Mesothelial cell of epicardium (in vitro differentiated cells): Measurements from ENCODE around the gene SH2D5. TPM values are rescaled to one million over a fixed set of nuclear protein-coding genes. Genes with fewer than 3 reads are reported as not detected.
"Not testable (repeated sequence)": the region's sequence is repeated elsewhere in the genome, so short reads cannot be mapped to it uniquely, and the experiment has no call there.

Source experiments
- DNase-seq, 2 experiments: peaks; one replicate each; pipeline ENCODE4 v3.0.0; 2021; ENCODE audit warnings: low spot score in 2 of 2; ENCODE audit not compliant: unreplicated experiment in 2 of 2
- H3K27ac Mint-ChIP-seq: 2 replicates; pipeline ENCODE4 v1.8.0; 2021; ENCODE audit warnings: mixed read lengths
- H3K27me3 Mint-ChIP-seq: 2 replicates; pipeline ENCODE4 v1.8.0; 2021; ENCODE audit warnings: low read depth, mixed read lengths
- H3K36me3 Mint-ChIP-seq: 2 replicates; pipeline ENCODE4 v1.8.0; 2021; ENCODE audit warnings: mixed read lengths
- H3K4me1 Mint-ChIP-seq: 2 replicates; pipeline ENCODE4 v1.8.0; 2021; ENCODE audit warnings: mixed read lengths
- H3K4me3 Mint-ChIP-seq: 2 replicates; pipeline ENCODE4 v1.8.0; 2021; ENCODE audit warnings: mild to moderate bottlenecking, moderate library complexity, mixed read lengths
- H3K9me3 Mint-ChIP-seq: 2 replicates; pipeline ENCODE4 v1.8.0; 2021; ENCODE audit warnings: mixed read lengths
- total RNA-seq: library from RNA; stranded (reverse); gene quantifications from 3 replicates; pipeline ENCODE4 v1.2.1, GENCODE V29; 2021
- TF ChIP-seq, protein P1 (sequence below): fragments of 200-600 bp; sonication (generic); IDR thresholded peaks from one replicate; pipeline ENCODE4 v1.5.0; 2021; ENCODE audit warnings: antibody characterized with exemption; ENCODE audit not compliant: unreplicated experiment

The SH2D5 gene
- total RNA-seq, 1 donor from 2014 or later = 0.45 TPM

- Mint-ChIP-seq H3K27me3 (peaks cover 47% of the 10 kb centered on the region), H3K36me3 (no peaks in the 10 kb centered on the region), H3K4me3 (no peak overlapping the region), H3K4me1 (no peaks in the 10 kb centered on the region), H3K9me3 (no peaks in the 10 kb centered on the region), H3K27ac (no peak overlapping the region)
- TF ChIP-seq, protein P1, sequence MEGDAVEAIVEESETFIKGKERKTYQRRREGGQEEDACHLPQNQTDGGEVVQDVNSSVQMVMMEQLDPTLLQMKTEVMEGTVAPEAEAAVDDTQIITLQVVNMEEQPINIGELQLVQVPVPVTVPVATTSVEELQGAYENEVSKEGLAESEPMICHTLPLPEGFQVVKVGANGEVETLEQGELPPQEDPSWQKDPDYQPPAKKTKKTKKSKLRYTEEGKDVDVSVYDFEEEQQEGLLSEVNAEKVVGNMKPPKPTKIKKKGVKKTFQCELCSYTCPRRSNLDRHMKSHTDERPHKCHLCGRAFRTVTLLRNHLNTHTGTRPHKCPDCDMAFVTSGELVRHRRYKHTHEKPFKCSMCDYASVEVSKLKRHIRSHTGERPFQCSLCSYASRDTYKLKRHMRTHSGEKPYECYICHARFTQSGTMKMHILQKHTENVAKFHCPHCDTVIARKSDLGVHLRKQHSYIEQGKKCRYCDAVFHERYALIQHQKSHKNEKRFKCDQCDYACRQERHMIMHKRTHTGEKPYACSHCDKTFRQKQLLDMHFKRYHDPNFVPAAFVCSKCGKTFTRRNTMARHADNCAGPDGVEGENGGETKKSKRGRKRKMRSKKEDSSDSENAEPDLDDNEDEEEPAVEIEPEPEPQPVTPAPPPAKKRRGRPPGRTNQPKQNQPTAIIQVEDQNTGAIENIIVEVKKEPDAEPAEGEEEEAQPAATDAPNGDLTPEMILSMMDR = no peak
- DNase-seq = no peak
Observed at GRCh38 chr1:20719261-20719660, 13.2 kb downstream of the SH2D5 start.

DNA sequence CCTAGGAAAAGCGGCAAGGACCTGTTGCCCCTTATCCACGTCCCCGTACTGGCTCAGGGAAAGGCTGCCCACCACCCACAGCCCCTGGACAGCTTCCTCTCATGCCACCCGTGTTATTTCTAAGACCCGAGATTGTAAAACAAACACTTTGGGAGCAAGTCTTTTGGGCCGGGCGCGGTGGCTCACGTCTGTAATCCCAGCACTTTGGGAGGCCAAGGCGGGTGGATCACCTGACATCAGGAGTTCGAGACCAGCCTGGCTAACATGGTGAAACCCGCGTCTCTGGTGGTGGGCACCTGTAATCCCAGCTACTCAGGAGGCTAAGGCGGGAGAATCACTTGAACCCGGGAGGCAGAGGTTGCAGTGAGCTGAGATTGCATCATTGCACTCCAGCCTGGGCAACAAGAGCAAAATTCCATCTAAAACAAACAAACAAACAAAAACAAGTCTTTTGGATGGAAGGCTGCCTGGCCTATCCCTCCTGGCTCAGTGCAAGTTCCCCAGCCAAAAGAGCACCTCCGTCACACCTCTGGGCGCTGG lies 14.1 kb downstream of the SH2D5 start:
- peaks cover 47% of the 10 kb centered on the region for H3K27me3 Mint-ChIP-seq
- peak overlapping the region; percentile 66 for H3K4me3 Mint-ChIP-seq
- not testable (repeated sequence) for H3K9me3 Mint-ChIP-seq, H3K36me3 Mint-ChIP-seq, H3K4me1 Mint-ChIP-seq, DNase-seq, H3K27ac Mint-ChIP-seq

- H3K4me3 Mint-ChIP-seq = peak within 1 kb of the TSS; percentile 66
- TF ChIP-seq, protein P1 = no peak
- no peaks in the 10 kb centered on the region for H3K36me3 Mint-ChIP-seq
- H3K27ac Mint-ChIP-seq = no peak within 1 kb of the TSS
- H3K27me3 Mint-ChIP-seq = peaks cover 47% of the 10 kb centered on the region
- no peaks in the 10 kb centered on the region for H3K4me1 Mint-ChIP-seq
- peak; percentile 76 to 80 for DNase-seq
- H3K9me3 Mint-ChIP-seq = no peaks in the 10 kb centered on the region
Observed at GRCh38 chr1:20717452-20718342, 14.8 kb downstream of the SH2D5 start, which contains the start of gene KIF17. TSS of gene KIF17 (minus strand) at chr1:20718007. CDS start at chr1:20717706, 301 bp downstream.

- Mint-ChIP-seq H3K36me3 (no peaks in the 10 kb centered on the region), H3K4me1 (no peaks in the 10 kb centered on the region), H3K27ac (no peak overlapping the region), H3K4me3 (peak overlapping the region; percentile 48), H3K9me3 (no peaks in the 10 kb centered on the region), H3K27me3 (peaks cover 47% of the 10 kb centered on the region)
- DNase-seq = no peak
- TF ChIP-seq, protein P1 = no peak
Observed at GRCh38 chr1:20716232-20716631, 16.3 kb downstream of the SH2D5 start.

GRCh38 chr1:20715406-20715805 lies 17.1 kb downstream of the SH2D5 start:
- TF ChIP-seq, protein P1 = no peak
- no peak for DNase-seq
- H3K36me3 Mint-ChIP-seq = no peaks in the 10 kb centered on the region
- H3K27ac Mint-ChIP-seq = no peak overlapping the region
- no peaks in the 10 kb centered on the region for H3K9me3 Mint-ChIP-seq
- peaks cover 41% of the 10 kb centered on the region for H3K27me3 Mint-ChIP-seq
- no peak overlapping the region for H3K4me3 Mint-ChIP-seq
- H3K4me1 Mint-ChIP-seq = no peaks in the 10 kb centered on the region

DNA sequence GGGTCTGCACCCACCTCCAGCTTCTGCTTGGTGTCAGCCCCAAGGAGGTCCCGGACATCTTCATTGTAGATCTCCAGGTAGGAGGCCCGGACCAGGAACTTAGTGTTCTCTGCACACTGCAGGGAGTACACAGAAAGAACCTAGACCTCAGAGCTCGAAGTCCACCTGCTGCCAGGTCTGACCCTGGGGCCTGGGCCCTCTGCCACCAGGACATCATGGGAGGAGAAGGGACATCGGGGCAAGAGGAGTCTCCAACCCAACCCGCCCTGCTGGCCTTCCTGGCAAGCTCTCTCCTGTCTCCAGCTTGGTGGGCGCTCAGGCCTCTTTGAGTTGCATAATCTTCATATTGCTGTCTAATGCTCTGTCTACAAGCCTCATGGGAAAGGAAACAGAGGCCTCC lies 19.1 kb downstream of the SH2D5 start:
- H3K9me3 Mint-ChIP-seq = no peaks in the 10 kb centered on the region
- H3K27ac Mint-ChIP-seq = no peak overlapping the region
- peaks cover 22% of the 10 kb centered on the region for H3K27me3 Mint-ChIP-seq
- H3K4me1 Mint-ChIP-seq = no peaks in the 10 kb centered on the region
- no peaks in the 10 kb centered on the region for H3K36me3 Mint-ChIP-seq
- H3K4me3 Mint-ChIP-seq = no peak overlapping the region
- TF ChIP-seq, protein P1 = no peak
- DNase-seq = no peak
